RCC 7860 (cell line): ENCODE data around the gene TGFBR3.

Experiments used
- DNase-seq: peaks from one replicate; pipeline ENCODE4 v3.0.0-alpha.2; 2015; ENCODE audit warnings: low spot score
- FAIRE-seq: peaks from 2 replicates; lab custom pipeline; 2012; peaks lifted over from hg19 to GRCh38; lab: Jason Lieb, UNC

The TGFBR3 gene

DNA sequence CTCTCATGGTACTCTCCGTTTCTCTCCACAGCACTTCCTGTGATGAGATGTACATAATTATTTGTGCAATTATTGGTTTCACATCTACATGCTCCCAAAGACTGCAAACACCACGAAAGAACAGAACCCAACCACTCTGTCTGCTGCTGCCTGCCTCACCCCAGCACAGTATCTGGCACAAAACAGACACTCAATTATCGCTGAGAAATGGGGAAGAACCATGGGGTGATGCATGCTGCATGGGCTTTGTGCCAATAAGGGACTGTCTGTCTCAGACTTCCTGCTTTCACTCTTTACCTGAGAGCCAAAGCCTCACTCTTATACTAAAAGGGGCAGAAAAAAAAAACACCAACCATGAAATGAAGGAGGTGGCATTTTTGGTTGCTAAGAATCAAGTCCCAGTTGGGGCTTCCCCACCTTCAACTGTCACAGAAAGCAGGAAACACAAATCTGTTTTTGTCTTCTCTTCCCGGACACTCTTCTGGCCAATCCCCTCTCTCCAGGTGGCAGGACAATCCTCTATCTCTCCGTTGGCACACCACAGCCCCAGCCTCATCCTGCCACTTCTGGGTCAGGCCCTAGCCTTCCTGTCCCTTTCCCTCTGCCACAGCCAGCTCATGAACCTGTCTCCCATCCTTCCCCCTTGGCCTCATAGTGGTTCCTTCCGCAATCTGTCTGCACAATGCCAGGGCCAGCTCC lies 82.0 kb downstream of the TGFBR3 start:
- no peak for FAIRE-seq
- DNase-seq = no peak

DNA sequence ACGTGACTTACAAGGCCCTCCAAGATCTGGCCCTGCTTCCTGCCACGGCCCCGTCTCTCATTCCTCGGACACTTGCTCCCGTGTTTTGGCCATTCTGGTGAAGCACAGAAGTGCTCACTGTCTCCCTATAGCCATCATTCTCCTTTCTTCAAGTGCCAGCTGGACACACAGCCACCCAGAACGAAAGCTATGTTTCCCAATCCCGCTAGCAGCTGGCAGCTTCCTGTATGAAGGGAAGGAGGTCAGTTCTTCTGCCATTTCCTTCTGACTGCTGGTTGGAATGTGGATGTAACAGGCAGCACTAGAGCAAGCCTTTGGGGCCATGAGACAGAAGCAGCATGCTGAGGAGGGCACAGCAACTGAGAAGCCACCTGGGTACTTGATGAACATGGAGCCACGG lies 82.8 kb downstream of the TGFBR3 start:
- DNase-seq (no peak), FAIRE-seq (no peak)

DNA sequence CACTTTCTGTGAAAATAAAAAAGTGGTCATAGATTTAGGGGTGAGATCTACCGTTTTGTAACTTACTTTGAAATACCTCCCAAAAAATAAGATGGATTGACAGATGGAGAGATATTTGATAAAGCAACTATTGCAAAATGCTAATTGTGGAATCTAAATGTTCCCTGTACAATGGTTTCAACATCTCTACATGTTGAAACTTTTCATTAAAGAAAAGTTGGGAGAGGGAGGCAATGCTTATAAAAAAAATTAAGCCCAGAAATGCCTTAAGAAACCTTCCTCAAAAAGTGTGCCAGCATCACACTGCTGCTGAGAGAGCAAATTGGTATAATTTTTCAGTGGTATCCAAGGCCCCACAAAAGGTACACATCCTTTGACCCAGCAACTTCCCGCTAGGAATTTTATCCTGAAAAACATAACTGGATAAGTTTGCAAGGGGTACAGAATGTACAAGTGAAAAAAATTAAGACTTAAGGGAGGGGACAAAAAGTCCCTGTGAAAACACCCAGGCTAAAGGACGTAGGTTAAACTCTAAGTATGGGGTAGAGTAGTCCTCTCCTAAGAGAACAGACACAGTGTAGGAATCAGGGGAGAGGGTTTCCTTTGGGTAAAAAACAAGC lies 84.3 kb downstream of the TGFBR3 start:
- no peak for FAIRE-seq
- no peak for DNase-seq

DNA sequence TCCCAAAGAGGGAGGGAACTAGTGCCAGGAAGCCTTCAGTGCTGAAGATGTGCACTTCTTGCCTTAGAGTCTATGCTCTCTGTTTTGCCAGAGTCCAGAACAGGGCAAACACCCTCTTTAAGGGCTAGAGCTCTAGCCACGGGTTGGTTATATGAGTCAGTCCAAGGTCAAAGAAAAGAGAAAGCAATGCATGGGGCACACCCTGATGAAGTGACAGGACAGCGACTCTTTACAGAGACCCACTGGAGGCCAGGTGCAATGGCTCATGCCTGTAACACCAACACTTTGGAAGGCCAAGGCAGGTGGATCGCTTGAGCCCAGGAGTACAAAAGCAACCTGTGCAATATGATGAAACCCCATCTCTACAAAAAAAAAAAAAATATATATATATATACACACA lies 86.1 kb downstream of the TGFBR3 start:
- no peak for FAIRE-seq
- DNase-seq = no peak

DNA sequence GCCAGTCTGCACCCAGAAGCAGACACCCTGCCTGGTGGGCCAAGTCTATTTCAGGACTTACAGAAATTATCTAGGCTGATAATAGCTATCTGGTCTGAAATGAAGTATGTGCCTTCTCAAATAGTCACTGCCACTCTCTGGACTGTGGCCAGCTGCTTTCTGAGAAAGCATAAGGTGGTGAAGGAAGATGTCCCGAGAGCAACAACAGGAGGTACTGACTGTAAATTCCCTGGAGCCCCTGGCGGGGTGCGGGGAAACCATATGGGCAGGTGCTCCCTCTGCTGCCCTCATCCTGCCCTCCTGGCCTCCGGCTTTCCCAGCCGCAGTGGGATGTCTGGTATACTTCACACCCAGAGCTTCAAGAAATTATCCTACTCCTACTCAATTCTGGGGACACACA lies 86.8 kb downstream of the TGFBR3 start:
- DNase-seq (no peak), FAIRE-seq (no peak)

- FAIRE-seq (no peak), DNase-seq (no peak)
Measured at GRCh38 chr1:91798740-91799139, 87.2 kb downstream of the TGFBR3 start.

DNA sequence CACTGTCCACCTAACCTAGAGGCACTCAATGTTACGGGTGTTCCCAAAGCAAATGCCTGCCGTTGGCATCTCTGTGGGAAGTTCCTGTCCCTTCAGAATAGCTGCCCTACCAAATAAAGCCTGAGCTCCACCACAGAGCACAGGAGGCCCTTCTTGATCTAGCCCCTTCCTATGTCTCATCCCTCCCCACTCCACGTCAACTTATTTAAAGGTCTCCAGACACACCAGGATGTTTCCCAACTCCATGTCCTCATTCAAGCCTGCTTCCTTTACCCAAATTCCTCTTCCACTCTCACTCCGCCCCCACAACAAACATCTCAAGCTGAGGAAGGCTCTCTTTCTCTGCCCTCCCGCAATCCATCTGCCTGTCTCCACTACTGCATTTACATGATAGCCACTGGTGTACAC lies 87.7 kb downstream of the TGFBR3 start:
- FAIRE-seq (no peak), DNase-seq (no peak)

DNA sequence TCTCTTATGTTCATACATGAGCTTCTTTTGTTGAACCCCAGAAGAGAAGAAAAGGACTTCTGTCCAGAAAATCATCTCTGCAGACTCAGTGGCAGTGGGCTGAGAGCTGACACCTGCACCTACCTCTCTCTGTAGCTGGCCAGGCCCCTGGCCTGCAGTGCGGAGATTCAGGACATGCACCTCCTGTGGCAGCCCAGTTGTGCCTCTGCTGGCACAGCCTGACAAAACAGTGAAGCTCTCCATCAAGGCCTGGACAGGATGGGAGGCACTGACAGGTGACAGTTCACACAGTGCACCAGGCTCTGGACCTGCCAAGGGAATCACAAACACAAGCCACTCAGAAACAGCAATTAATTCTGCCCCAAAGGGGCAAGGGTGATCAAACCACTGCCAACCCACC lies 88.8 kb downstream of the TGFBR3 start:
- FAIRE-seq (no peak), DNase-seq (no peak)

DNA sequence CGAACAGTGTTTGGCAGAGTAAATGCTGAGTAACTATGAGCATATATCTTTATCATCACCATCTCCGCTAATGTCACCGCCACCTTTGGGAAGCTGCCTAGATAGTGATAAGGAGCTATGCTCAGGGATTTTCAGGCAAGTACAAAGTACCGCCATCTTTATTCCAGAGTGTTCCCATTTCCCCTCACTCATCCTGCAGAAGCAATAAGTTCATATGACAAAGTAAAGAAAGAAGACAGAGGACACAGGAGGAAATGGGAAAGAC lies 89.6 kb downstream of the TGFBR3 start:
- DNase-seq (no peak), FAIRE-seq (no peak)

GRCh38 chr1:91795591-91796389 lies 90.2 kb downstream of the TGFBR3 start:
- FAIRE-seq (peak; percentile 11), DNase-seq (peak; percentile 36)

- DNase-seq (no peak), FAIRE-seq (no peak)
Measured at GRCh38 chr1:91793877-91794276, 92.1 kb downstream of the TGFBR3 start.

DNA sequence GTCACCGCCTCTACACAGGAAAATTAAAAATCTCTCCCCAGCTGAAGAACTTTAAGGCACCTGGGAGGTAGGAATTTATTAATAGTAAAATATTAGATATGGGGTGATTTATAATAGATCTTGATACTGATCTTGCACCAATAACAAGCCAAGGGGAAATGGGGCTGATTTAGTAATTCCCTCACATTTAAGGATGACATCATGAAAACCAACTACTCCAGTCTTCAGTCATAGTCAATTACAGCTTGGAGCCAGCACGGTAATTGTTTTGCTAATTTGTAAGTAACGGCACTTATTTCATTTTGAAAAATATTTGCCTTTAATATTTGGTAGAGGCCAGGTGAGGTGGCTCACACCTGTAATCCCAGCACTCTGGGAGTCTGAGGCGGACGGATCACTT lies 92.8 kb downstream of the TGFBR3 start:
- DNase-seq = no peak
- no peak for FAIRE-seq

DNA sequence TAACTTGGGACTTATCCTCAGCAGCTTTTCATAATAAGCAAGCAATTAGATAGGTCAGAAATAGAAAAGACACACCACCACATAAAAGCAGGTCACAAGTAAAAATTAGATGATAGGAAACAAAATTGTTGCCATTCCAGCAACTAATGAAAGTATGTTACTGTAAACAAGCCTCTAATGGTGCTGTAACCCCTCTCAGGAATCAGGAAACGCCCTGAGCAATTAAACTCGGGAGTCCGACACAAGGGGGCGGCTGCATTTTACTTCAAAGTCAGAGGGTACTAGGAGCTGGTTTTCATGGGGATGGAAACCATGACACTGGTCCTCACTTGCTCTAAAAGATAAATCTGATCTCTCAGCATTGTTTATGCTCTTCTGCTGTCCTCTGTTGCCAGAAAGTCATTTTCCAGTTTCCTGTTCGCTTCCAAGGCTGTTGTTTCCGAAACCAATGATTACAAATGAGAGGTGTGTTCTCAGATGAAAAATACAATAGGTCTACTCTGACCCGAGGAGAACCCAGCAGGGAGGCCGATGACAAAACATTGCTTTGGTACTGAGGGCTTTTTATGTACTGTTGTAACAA lies 93.4 kb downstream of the TGFBR3 start:
- FAIRE-seq = no peak
- DNase-seq = no peak

DNA sequence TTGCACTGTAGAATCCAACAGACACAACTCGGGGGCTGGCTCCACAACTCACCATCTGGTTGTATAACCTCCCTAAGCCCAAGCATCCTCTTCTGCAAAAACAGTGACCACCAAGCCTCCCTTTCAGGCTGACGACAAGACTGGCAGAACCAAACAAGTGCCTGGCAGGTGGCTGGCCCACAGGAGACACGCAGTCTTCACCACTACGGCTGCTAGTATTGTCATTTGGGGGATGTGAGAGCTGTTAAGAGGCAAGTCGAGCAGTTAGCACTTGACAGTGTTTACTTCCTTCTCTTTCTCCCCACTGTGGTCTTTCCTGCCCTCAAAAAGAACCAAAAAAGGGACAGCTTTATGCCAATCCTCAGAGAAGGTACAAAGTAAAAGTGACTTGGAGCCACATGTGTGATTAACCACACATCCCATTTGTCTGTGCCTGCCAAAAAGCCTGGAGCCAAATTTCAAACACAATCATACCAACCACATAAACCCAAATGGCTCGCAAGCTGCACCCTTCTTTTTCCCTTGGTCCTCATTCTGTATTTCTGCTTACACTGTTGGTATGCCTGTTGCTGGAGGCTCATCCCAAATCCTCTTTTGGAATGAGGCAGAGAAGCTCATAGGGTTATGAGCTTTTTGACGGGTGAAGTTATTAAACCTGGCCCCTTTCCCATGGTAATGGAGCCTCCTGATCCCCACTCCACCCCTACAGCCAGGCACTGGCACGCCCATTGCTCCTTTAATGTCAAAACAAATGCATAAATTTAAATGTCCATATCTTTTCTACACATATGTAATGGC lies 94.1 kb downstream of the TGFBR3 start:
- FAIRE-seq (no peak), DNase-seq (no peak)

DNA sequence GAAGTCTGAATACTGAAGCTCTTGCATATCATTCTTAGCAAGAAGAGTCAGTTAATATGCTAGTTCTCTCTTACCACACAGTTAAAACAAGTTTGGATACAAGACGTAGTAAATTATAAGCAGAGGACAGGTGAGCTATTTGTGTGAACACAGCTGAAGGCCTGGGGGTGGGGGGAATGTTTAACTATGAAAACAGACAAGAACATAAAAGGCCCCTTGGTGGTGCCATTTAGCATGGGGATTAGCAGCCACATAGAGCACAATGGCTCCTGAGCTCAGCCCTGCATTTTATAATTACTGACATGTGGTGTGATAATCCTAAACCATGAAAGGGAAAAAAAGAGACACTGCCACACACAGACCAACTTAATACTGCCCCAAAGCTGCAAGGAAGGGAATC lies 94.8 kb downstream of the TGFBR3 start:
- DNase-seq (no peak), FAIRE-seq (no peak)

DNA sequence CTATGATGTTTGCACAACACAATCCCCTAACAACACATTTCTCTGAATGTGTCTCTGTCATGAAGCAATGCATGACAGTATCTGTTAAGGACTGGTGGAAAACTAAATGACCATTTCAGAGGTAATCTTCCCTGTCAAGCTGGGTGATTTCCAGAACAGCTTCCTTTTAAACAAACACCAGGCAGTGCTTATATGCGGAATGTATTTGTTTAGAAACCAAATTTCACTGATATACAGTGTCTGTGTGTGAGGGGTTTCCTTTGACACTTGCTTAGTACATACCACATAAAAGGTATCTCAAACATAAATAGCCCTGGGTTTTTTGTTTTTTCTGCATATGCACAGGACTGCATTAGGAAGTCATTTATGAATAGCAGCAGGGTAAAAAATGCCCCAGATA lies 95.6 kb downstream of the TGFBR3 start:
- FAIRE-seq (no peak), DNase-seq (no peak)

DNA sequence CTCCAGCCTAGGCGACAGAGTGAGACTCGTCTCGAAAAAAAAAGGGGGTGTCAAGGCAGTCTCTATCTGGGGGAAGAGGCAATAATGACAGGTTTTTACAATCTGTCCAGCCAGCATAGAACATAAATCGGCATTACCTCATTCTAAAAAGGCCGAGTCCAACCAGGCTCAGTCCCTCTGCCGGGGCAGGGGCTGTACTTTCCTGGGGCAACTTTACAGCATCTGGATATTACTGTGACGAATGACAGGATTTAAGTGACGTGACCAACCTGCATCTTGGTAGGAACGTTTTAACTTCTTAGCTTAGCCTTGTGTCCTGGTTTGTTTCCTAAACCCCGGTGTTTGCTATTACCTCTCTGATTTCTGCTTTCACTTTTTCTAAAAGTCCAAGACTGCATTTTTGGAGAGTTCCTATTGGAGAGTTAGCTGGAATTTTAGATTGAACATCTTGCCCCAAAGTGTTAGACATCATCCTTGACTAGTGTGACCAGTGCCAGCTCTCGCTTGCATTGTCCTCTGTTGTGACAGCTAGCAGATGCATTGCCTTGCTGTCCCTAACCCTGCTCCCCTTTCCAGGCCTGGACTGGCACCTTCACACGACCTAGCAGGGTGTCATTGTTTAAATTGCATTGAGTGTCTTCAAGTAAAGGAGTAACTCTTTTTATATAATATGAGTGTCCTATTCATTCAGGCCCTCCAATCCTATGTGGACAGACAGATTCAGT lies 96.5 kb downstream of the TGFBR3 start:
- no peak for FAIRE-seq

DNA sequence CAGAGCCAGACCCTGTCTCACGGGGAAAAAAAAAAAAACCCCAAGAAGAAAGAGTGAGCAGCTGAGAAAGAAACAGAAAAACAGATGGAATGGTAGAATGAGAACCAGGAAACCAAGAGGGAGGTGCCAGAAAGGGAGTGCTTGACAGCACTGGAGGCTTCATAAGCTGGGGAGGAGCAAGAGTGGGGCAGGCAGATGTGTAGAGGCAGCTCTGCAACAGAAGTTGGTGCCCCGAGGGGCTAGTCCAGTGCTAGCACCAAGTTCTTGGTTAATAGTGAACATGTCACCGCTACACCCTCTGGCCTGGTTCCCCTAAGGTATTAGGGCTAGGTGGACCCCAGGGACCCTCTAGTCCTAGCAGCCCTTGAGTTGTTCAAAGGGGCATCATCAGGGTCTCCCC lies 98.0 kb downstream of the TGFBR3 start:
- FAIRE-seq = no peak

More for the DNA sequence above, 96.5 kb downstream of the TGFBR3 start:
- no peak for DNase-seq

GRCh38 chr1:91784616-91785015 lies 101.3 kb downstream of the TGFBR3 start:
- DNase-seq (no peak), FAIRE-seq (no peak)

More for the DNA sequence above, 98.0 kb downstream of the TGFBR3 start:
- no peak for DNase-seq

DNA sequence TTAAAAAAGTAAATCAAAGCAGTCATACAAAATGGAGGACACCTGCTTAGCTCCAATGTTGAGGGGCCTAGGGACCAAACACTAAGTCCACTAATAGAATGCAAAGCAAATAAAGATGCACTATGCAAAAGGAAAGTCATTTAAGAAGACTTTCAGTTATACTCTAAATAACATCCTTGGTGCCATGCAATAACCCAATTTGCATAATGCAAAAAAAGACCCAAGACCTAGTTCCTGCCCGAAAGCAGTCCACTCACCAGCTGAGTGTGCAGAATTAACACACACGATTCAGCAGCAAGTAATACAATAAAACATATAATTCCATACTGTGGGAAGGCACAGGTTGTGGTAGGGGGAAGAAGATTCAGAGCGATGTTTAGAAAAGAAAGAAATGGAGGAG lies 101.8 kb downstream of the TGFBR3 start:
- no peak for FAIRE-seq
- no peak for DNase-seq
